ENCODE data around the gene SLC13A5.

- TF ChIP-seq CTCF (IDR thresholded peaks at IDR 0.05) (no peak), POLR2A (IDR thresholded peaks at IDR 0.05) (no peak)
These were observed 42.6 kb downstream of the SLC13A5 start for GRCh38 chr17:6670571-6670970.

Data from heart left ventricle (tissue), 13 donors.